Measurements from ENCODE around the gene DKC1. TPM values are rescaled to one million over a fixed set of nuclear protein-coding genes. Genes with fewer than 3 reads are reported as not detected.

The DKC1 gene
- total RNA-seq, 2 experiments from 2014 or later, result 67.7 to 138 TPM

GRCh38 chrX:154719132-154719675 lies 43.5 kb upstream of the DKC1 start:
- BruUV-seq (replicated peaks), result no TSS peak
- no peak overlapping the region; the same call in 1 of the 2 replicates for H2AFZ ChIP-seq (ENCODE audit: low read length)
- H3K9me2 ChIP-seq (ENCODE audit: insufficient read depth, low read length), result no peaks in the 10 kb centered on the region
- H3K9me3 ChIP-seq (ENCODE audit: low read length), result no peaks in the 10 kb centered on the region
- no peaks in the 10 kb centered on the region for H4K20me1 ChIP-seq (ENCODE audit: insufficient read depth, low read length)
- H3K4me1 ChIP-seq (ENCODE audit: insufficient read depth, low read length, poor library complexity, severe bottlenecking), result peaks cover 21% of the 10 kb centered on the region
- no peak overlapping the region for H3K27ac ChIP-seq (ENCODE audit: low read depth, low read length, poor library complexity, severe bottlenecking)
- peak overlapping the region; percentile 35 for H3K4me2 ChIP-seq (ENCODE audit: low read length)
- no peak for DNase-seq (ENCODE audit: low spot score)
- intact Hi-C loops (cut with micrococcal nuclease; ENCODE audit: unreplicated experiment), result no loop called here
- ChIA-PET CTCF (ENCODE audit: unreplicated experiment) (no interaction called here), POLR2A (no interaction called here)
- H3K36me3 ChIP-seq (ENCODE audit: insufficient read depth, low read length), result no peaks in the 10 kb centered on the region
- no peaks in the 10 kb centered on the region for H3K79me2 ChIP-seq (ENCODE audit: insufficient read depth, low read depth, low read length)
- no peak overlapping the region for H3K4me3 ChIP-seq (ENCODE audit: low read depth, low read length, poor library complexity, severe bottlenecking)
- TF ChIP-seq EZH2phosphoT487 (IDR thresholded peaks at IDR 0.05; ENCODE audit: borderline replicate concordance, low read depth, low read length), result no peak
- TF ChIP-seq, protein P1, sequence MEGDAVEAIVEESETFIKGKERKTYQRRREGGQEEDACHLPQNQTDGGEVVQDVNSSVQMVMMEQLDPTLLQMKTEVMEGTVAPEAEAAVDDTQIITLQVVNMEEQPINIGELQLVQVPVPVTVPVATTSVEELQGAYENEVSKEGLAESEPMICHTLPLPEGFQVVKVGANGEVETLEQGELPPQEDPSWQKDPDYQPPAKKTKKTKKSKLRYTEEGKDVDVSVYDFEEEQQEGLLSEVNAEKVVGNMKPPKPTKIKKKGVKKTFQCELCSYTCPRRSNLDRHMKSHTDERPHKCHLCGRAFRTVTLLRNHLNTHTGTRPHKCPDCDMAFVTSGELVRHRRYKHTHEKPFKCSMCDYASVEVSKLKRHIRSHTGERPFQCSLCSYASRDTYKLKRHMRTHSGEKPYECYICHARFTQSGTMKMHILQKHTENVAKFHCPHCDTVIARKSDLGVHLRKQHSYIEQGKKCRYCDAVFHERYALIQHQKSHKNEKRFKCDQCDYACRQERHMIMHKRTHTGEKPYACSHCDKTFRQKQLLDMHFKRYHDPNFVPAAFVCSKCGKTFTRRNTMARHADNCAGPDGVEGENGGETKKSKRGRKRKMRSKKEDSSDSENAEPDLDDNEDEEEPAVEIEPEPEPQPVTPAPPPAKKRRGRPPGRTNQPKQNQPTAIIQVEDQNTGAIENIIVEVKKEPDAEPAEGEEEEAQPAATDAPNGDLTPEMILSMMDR (conservative IDR thresholded peaks at IDR 0.05; ENCODE audit: low read length), result no peak

DNA sequence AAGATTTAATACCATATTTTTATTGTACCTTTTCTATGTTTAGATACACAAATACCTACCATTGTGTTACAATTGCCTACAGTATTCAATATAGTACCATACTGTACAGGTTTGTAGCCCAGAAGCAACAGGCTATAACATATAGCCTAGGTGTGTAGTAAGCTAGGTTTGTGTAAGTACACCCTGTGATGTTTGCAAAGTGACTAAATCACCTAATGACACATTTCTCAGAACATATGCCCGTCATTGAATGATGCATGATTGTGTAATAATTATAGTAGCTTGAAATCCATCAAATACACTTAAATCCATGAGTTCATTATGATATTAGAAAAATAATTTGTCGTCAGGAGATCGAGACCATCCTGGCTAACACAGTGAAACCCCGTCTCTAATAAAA lies 42.6 kb upstream of the DKC1 start:
- Histone ChIP-seq H3K36me3 (ENCODE audit: insufficient read depth, low read length) (no peaks in the 10 kb centered on the region), H3K4me1 (ENCODE audit: insufficient read depth, low read length, poor library complexity, severe bottlenecking) (peaks cover 21% of the 10 kb centered on the region), H2AFZ (ENCODE audit: low read length) (no peak overlapping the region), H3K79me2 (ENCODE audit: insufficient read depth, low read depth, low read length) (no peaks in the 10 kb centered on the region), H4K20me1 (ENCODE audit: insufficient read depth, low read length) (no peaks in the 10 kb centered on the region), H3K9me2 (ENCODE audit: insufficient read depth, low read length) (no peaks in the 10 kb centered on the region), H3K4me2 (ENCODE audit: low read length) (no peak overlapping the region), H3K4me3 (ENCODE audit: low read depth, low read length, poor library complexity, severe bottlenecking) (no peak overlapping the region), H3K27ac (ENCODE audit: low read depth, low read length, poor library complexity, severe bottlenecking) (no peak overlapping the region), H3K9me3 (ENCODE audit: low read length) (no peaks in the 10 kb centered on the region)
- DNase-seq (ENCODE audit: low spot score), result no peak
- intact Hi-C loops (cut with micrococcal nuclease; ENCODE audit: unreplicated experiment), result no loop called here
- BruUV-seq (replicated peaks), result no TSS peak
- CTCF ChIA-PET (ENCODE audit: unreplicated experiment), result no interaction called here
- TF ChIP-seq EZH2phosphoT487 (IDR thresholded peaks at IDR 0.05; ENCODE audit: borderline replicate concordance, low read depth, low read length), result no peak
- TF ChIP-seq, protein P1 (conservative IDR thresholded peaks at IDR 0.05; ENCODE audit: low read length), result no peak
- POLR2A ChIA-PET, result no interaction called here

DNA sequence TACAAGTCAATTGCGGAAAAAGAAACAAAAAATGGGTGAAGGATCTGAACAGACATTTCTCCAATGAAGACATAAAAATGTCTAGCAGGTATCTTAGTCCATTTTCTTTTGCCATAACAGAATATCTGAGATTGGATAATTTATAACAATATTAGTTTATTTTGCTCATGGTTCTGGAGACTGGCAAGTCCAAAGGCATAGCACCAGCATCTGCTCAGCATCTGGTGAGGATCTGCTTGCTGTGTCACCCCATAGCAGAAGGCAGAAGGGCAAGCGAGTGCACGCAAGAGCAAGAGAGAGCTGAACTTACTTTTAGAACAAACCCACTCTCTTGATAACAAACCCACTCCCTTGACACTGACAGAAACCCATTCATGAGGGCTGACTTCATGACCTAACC lies 41.5 kb upstream of the DKC1 start:
- H3K4me1 ChIP-seq (ENCODE audit: insufficient read depth, low read length, poor library complexity, severe bottlenecking), result peaks cover 21% of the 10 kb centered on the region
- DNase-seq (ENCODE audit: low spot score), result no peak
- intact Hi-C loops (cut with micrococcal nuclease; ENCODE audit: unreplicated experiment), result no loop called here

More for the DNA sequence above, 41.5 kb upstream of the DKC1 start:
- Histone ChIP-seq H3K79me2 (ENCODE audit: insufficient read depth, low read depth, low read length) (no peaks in the 10 kb centered on the region), H3K4me3 (ENCODE audit: low read depth, low read length, poor library complexity, severe bottlenecking) (no peak overlapping the region), H3K9me3 (ENCODE audit: low read length) (no peaks in the 10 kb centered on the region), H2AFZ (ENCODE audit: low read length) (no peak overlapping the region), H4K20me1 (ENCODE audit: insufficient read depth, low read length) (no peaks in the 10 kb centered on the region), H3K9me2 (ENCODE audit: insufficient read depth, low read length) (no peaks in the 10 kb centered on the region), H3K27ac (ENCODE audit: low read depth, low read length, poor library complexity, severe bottlenecking) (no peak overlapping the region), H3K36me3 (ENCODE audit: insufficient read depth, low read length) (no peaks in the 10 kb centered on the region), H3K4me2 (ENCODE audit: low read length) (no peak overlapping the region)
- no peak for TF ChIP-seq EZH2phosphoT487 (IDR thresholded peaks at IDR 0.05; ENCODE audit: borderline replicate concordance, low read depth, low read length)
- TF ChIP-seq, protein P1 (conservative IDR thresholded peaks at IDR 0.05; ENCODE audit: low read length), result no peak
- ChIA-PET POLR2A (no interaction called here), CTCF (ENCODE audit: unreplicated experiment) (no interaction called here)
- BruUV-seq (replicated peaks), result no TSS peak

Measured in OCI-LY7 (cell line).